ENCODE data around the gene PTPRQ. TPM values are rescaled to one million over a fixed set of nuclear protein-coding genes. Genes with fewer than 3 reads are reported as not detected.

The PTPRQ gene
- total and polyA plus RNA-seq, 9 of the 15 experiments (the other 6 are each of a cell fraction or from before 2014, with no cell fraction given) = not detected

GRCh38 chr12:80702889-80703805 is 259.1 kb downstream of the PTPRQ start (continued):
- TF ChIP-seq ARID3B (CRISPR knock-in tag; IDR thresholded peaks at IDR 0.05; ENCODE audit: borderline replicate concordance) = no peak
- no peak for TF ChIP-seq NFE2L1 (tag; IDR thresholded peaks at IDR 0.05; ENCODE audit: borderline replicate concordance, low read depth)
- TF ChIP-seq PCBP1 (IDR thresholded peaks at IDR 0.05; ENCODE audit: low read depth, low read length, poor library complexity, severe bottlenecking) = no peak
- TF ChIP-seq BRCA1 (IDR thresholded peaks at IDR 0.05) = no peak
- no peak for TF ChIP-seq BRCA1 (CRISPR knock-in tag; IDR thresholded peaks at IDR 0.05)
- TF ChIP-seq STAG1 (CRISPR knock-in tag; IDR thresholded peaks at IDR 0.05; ENCODE audit: borderline replicate concordance) = no peak
- TF ChIP-seq ZNF431 (CRISPR knock-in tag; IDR thresholded peaks at IDR 0.05) = no peak
- no peak for TF ChIP-seq RBBP5 (IDR thresholded peaks at IDR 0.05; ENCODE audit: borderline replicate concordance, insufficient read depth, low read length, poor library complexity, severe bottlenecking)
- TF ChIP-seq, protein P1, sequence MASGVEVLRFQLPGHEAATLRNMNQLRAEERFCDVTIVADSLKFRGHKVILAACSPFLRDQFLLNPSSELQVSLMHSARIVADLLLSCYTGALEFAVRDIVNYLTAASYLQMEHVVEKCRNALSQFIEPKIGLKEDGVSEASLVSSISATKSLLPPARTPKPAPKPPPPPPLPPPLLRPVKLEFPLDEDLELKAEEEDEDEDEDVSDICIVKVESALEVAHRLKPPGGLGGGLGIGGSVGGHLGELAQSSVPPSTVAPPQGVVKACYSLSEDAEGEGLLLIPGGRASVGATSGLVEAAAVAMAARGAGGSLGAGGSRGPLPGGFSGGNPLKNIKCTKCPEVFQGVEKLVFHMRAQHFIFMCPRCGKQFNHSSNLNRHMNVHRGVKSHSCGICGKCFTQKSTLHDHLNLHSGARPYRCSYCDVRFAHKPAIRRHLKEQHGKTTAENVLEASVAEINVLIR (CRISPR knock-in tag; IDR thresholded peaks at IDR 0.05) = no peak
- TF ChIP-seq ZNF146 (CRISPR knock-in tag; IDR thresholded peaks at IDR 0.05; ENCODE audit: unreplicated experiment) = no peak
- TF ChIP-seq, protein P2, sequence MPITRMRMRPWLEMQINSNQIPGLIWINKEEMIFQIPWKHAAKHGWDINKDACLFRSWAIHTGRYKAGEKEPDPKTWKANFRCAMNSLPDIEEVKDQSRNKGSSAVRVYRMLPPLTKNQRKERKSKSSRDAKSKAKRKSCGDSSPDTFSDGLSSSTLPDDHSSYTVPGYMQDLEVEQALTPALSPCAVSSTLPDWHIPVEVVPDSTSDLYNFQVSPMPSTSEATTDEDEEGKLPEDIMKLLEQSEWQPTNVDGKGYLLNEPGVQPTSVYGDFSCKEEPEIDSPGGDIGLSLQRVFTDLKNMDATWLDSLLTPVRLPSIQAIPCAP (CRISPR knock-in tag; IDR thresholded peaks at IDR 0.05; ENCODE audit: borderline replicate concordance) = no peak

Data from K562 (cell line).